ENCODE measurements around the gene PHLPP1. TPM values are rescaled to one million over a fixed set of nuclear protein-coding genes. Genes with fewer than 3 reads are reported as not detected.

PHLPP1 gene
- total and polyA plus RNA-seq, 9 of the 15 experiments (the other 6 are each of a cell fraction or from before 2014, with no cell fraction given) = 0.56 to 9.0 (median 4.5) TPM

- TF ChIP-seq HINFP (tag; conservative IDR thresholded peaks at IDR 0.05; ENCODE audit: low read depth) (no peak), ZNF41 (CRISPR knock-in tag; conservative IDR thresholded peaks at IDR 0.05) (no peak), EHMT2 (IDR thresholded peaks at IDR 0.05) (0 out of 2 replicates have a peak, but pooled peaks have one; percentile 33), MECOM (CRISPR knock-in tag; IDR thresholded peaks at IDR 0.05) (peak; percentile 82), SMARCC2 (IDR thresholded peaks at IDR 0.05; ENCODE audit: low read depth) (peak; percentile 29; the same call in 1 of the 2 replicates), TRIM24 (IDR thresholded peaks at IDR 0.05) (peak; percentile 81 to 93), PKNOX1 (IDR thresholded peaks at IDR 0.05) (peak; percentile 21; the same call in 1 of the 2 replicates), ZNF175 (CRISPR knock-in tag; IDR thresholded peaks at IDR 0.05; ENCODE audit: low read depth) (0 out of 2 replicates have a peak, but pooled peaks have one; percentile 56), SMARCA4 (IDR thresholded peaks at IDR 0.05) (peak; percentile 52; the same call in 1 of the 2 replicates), CEBPG (CRISPR knock-in tag; IDR thresholded peaks at IDR 0.05) (peak; percentile 62; the same call in 1 of the 2 replicates), CEBPG (tag; conservative IDR thresholded peaks at IDR 0.05 in 1 of 2, IDR thresholded peaks at IDR 0.05 in 1 of 2) (peak; percentile 92 to 97), JUND (IDR thresholded peaks at IDR 0.05; ENCODE audit: borderline replicate concordance, low read depth, low read length) (peak; percentile 59; the same call in 1 of the 2 replicates), JUND (tag; IDR thresholded peaks at IDR 0.05; ENCODE audit: borderline replicate concordance, low read depth, low read length) (peak; percentile 64; the same call in 2 of the 3 replicates), FOXJ2 (tag; IDR thresholded peaks at IDR 0.05) (peak; percentile 60; the same call in 1 of the 2 replicates), EP400 (IDR thresholded peaks at IDR 0.05) (peak; percentile 43; the same call in 1 of the 2 replicates), SOX6 (IDR thresholded peaks at IDR 0.05) (peak; percentile 19; the same call in 1 of the 2 replicates), ATF3 (IDR thresholded peaks at IDR 0.05) (peak; percentile 94), ATF3 (CRISPR knock-in tag; conservative IDR thresholded peaks at IDR 0.05) (no peak), ATF7 (IDR thresholded peaks at IDR 0.05) (peak; percentile 96), ATF4 (CRISPR knock-in tag; IDR thresholded peaks at IDR 0.05) (peak; percentile 85)
- TF ChIP-seq, protein P1, sequence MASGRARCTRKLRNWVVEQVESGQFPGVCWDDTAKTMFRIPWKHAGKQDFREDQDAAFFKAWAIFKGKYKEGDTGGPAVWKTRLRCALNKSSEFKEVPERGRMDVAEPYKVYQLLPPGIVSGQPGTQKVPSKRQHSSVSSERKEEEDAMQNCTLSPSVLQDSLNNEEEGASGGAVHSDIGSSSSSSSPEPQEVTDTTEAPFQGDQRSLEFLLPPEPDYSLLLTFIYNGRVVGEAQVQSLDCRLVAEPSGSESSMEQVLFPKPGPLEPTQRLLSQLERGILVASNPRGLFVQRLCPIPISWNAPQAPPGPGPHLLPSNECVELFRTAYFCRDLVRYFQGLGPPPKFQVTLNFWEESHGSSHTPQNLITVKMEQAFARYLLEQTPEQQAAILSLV (tag; IDR thresholded peaks at IDR 0.05) = 0 out of 2 replicates have a peak, but pooled peaks have one; percentile 48
These were observed 92.8 kb downstream of the PHLPP1 start (continued) for GRCh38 chr18:62808123-62808522.
